K562 (cell line): ENCODE data around the gene KIAA0513. TPM values are rescaled to one million over a fixed set of nuclear protein-coding genes. Genes with fewer than 3 reads are reported as not detected.

ENCODE experiments used
- ATAC-seq: fragments of 200-7000 bp; cut with Tn5 transposase; 3 replicates; pipeline ENCODE4 v1.9.1; 2020; ENCODE audit warnings: moderate library complexity
- BruUV-seq: library from RNA; stranded (reverse); fragments of 400-500 nt; replicated peaks from 2 replicates; lab custom pipeline; 2021; lab: Mats Ljungman, UMichigan
- CTCF ChIA-PET: fragments of 300-600 bp; formaldehyde crosslinking; extraction: SDS; loops from one replicate; lab custom pipeline; 2021; ENCODE audit warnings: low intra/inter-chr PET ratio; lab: Yijun Ruan, JAX
- POLR2A ChIA-PET: fragments of 300-600, 350-650 bp; sonication (Branson Sonifier 250); formaldehyde crosslinking; extraction: SDS; loops from one replicate; lab custom pipeline; 2021; ENCODE audit warnings: antibody characterized with exemption, inconsistent platforms; lab: Yijun Ruan, JAX
- DNase-seq, 4 experiments: peaks; one replicate each; pipeline versions ENCODE4 v3.0.0 to v3.0.0-alpha.2; 2011 to 2018; ENCODE audit warnings: low spot score in 3 of 4, mixed read lengths in 3 of 4; ENCODE audit errors: extremely low read depth in 1 of 4
- FAIRE-seq: peaks from 2 replicates; lab custom pipeline; 2011; peaks lifted over from hg19 to GRCh38; lab: Jason Lieb, UNC
- H2AFZ ChIP-seq: 2 replicates; pipeline ENCODE4 v1.6.0; 2011; ENCODE audit warnings: low read depth, low read length, control low read depth, inconsistent platforms
- H3K27ac ChIP-seq: fragments of 200-600 bp; 3 replicates; pipeline ENCODE4 v1.8.0; 2011; ENCODE audit warnings: low read depth, mild to moderate bottlenecking, control low read depth, inconsistent platforms, low read length, moderate library complexity, mixed read lengths; ENCODE audit errors: extremely low read depth
- H3K27me3 ChIP-seq, 2 experiments: fragments of 300-600 bp in 1 of 2; 2 replicates in 1 of 2; 3 replicates in 1 of 2; pipeline versions ENCODE4 v1.6.0 to v1.8.0; 2011; ENCODE audit warnings: inconsistent platforms in 2 of 2, low read length in 2 of 2, mild to moderate bottlenecking in 1 of 2, mixed read lengths in 1 of 2, moderate library complexity in 1 of 2; ENCODE audit not compliant: control insufficient read depth in 2 of 2, insufficient read depth in 2 of 2
- H3K36me3 ChIP-seq: fragments of 300-600 bp; 3 replicates; pipeline ENCODE4 v1.8.0; 2011; ENCODE audit warnings: mild to moderate bottlenecking, low read length, inconsistent platforms; ENCODE audit not compliant: control insufficient read depth, insufficient read depth
- H3K4me1 ChIP-seq, 2 experiments: fragments of 200-600 bp in 1 of 2; replicated peaks in 1 of 2; 2 replicates in 1 of 2; 3 replicates in 1 of 2; pipeline versions ENCODE4 v1.5.1 to v1.8.0; 2011; ENCODE audit warnings: inconsistent platforms in 2 of 2, low read length in 2 of 2, mild to moderate bottlenecking in 1 of 2, mixed read lengths in 1 of 2, moderate library complexity in 1 of 2; ENCODE audit not compliant: control insufficient read depth in 2 of 2, insufficient read depth in 2 of 2
- H3K4me2 ChIP-seq: 2 replicates; pipeline ENCODE4 v1.6.1; 2011; ENCODE audit warnings: low read length, control low read depth, inconsistent platforms, mixed read lengths; ENCODE audit not compliant: insufficient read depth
- H3K4me3 ChIP-seq: fragments of 200-600 bp; sonication (generic), shearing (Covaris generic); 2 replicates; pipeline ENCODE4 v1.5.1; 2016; ENCODE audit warnings: control low read depth, inconsistent platforms
- H3K79me2 ChIP-seq: fragments of 200-600 bp; 3 replicates; pipeline ENCODE4 v1.8.0; 2011; ENCODE audit warnings: low read length, inconsistent platforms; ENCODE audit not compliant: control insufficient read depth, insufficient read depth
- H3K9ac ChIP-seq, 2 experiments: 2 replicates each; pipeline versions ENCODE4 v1.6.0 to v1.6.1; 2011; ENCODE audit warnings: low read depth in 2 of 2, low read length in 2 of 2, control low read depth in 1 of 2, inconsistent platforms in 1 of 2, mild to moderate bottlenecking in 1 of 2, mixed read lengths in 1 of 2; ENCODE audit not compliant: insufficient read depth in 1 of 2
- H3K9me1 ChIP-seq: one replicate; pipeline ENCODE4 v1.6.0; 2011; ENCODE audit warnings: inconsistent platforms, mild to moderate bottlenecking, low read length, moderate library complexity; ENCODE audit not compliant: control insufficient read depth, insufficient read depth
- H3K9me3 ChIP-seq: replicated peaks from 2 replicates; pipeline ENCODE4 v1.5.1; 2011; ENCODE audit warnings: low read depth, low read length, inconsistent platforms; ENCODE audit not compliant: control insufficient read depth, insufficient read depth
- H4K20me1 ChIP-seq: replicated peaks from 2 replicates; pipeline ENCODE4 v1.6.1; 2011; ENCODE audit warnings: low read length, inconsistent platforms, mixed read lengths; ENCODE audit not compliant: control insufficient read depth, insufficient read depth
- NFIX ChIP-seq: fragments of 250-450 bp; sonication (Bioruptor Pico); IDR thresholded peaks from 2 replicates; pipeline ENCODE4 v1.4.0; 2020; ENCODE audit warnings: low read depth, mild to moderate bottlenecking, moderate library complexity
- PTTG1 ChIP-seq: fragments of 450-650 bp; IDR thresholded peaks from 2 replicates; pipeline ENCODE4 v1.6.1; 2016; ENCODE audit warnings: low read depth, mild to moderate bottlenecking, missing genetic modification characterization, missing compliant biosample characterization
- ZNF263 ChIP-seq: sonication (generic); formaldehyde crosslinking; IDR thresholded peaks from 2 replicates; pipeline ENCODE4 v1.8.0; 2022; ENCODE audit warnings: mild to moderate bottlenecking, missing genetic modification reagents, borderline replicate concordance
- WGBS: fragments of 100-300 bp; shearing (Covaris generic); methylation state at CpG from one replicate; pipeline ENCODE4 v1.1.6; 2016; ENCODE audit warnings: low coverage, mixed read lengths; ENCODE audit not compliant: insufficient coverage; ENCODE audit errors: missing lambda C conversion rate; 5-methylcytosine and 5-hydroxymethylcytosine counted together
- in situ Hi-C: fragments of 300-500 bp; cut with MboI; formaldehyde crosslinking; loops from 4 replicates; pipeline ENCODE4 v1.15.0; 2018; ENCODE audit warnings: inconsistent platforms, mixed read lengths
- intact Hi-C: fragments of 100-400 bp; cut with micrococcal nuclease; formaldehyde crosslinking; loops from 2 replicates; pipeline ENCODE4 v1.14.2; 2022
- polyA plus RNA-seq, 8 experiments: library from polyadenylated mRNA; depleted of rRNA in 4 of 8; stranded (reverse) in 5 of 8; unstranded in 3 of 8; fragments of >200 nt; fragmentation: Nextera tagmentation in 2 of 8; fragmentation: Illumina TruSeq in 1 of 8; extraction: Ambion mirVana in 2 of 8; extraction: Trizol in 1 of 8; gene quantifications; 2 replicates each; pipeline versions ENCODE4 v1.2.1 to v1.2.3, GENCODE V29; 2011 to 2014; ENCODE audit warnings: inconsistent platforms in 1 of 8, missing spikeins in 1 of 8
- total RNA-seq, 7 experiments: library from RNA; depleted of rRNA in 6 of 7; stranded (reverse); fragments of >200 nt in 6 of 7; fragmentation: Illumina TruSeq in 2 of 7; extraction: Trizol in 2 of 7; gene quantifications; 2 replicates each; pipeline versions ENCODE4 v1.2.1 to v1.2.3, GENCODE V29; 2011 to 2021; ENCODE audit warnings: low replicate concordance in 1 of 7

KIAA0513 gene
- total and polyA plus RNA-seq, 9 of the 15 experiments (the other 6 are each of a cell fraction or from before 2014, with no cell fraction given) = 0.18 to 13.7 (median 10.2) TPM

- H3K27me3 ChIP-seq = peaks cover 0 to 37% of the 10 kb centered on the region in 2 experiments; a peak in 3 of 5 replicates
- H3K4me3 ChIP-seq = no peak overlapping the region
- in situ Hi-C loops (loop anchor here (10.0 to 25.0 kb wide), 3 partner anchors 141 to 898 kb away; no protein-coding TSS in a partner anchor), intact Hi-C loops (loop anchor here (2.0 kb wide), 1 partner anchor 59 kb away; no protein-coding TSS in a partner anchor)
- ATAC-seq = peak; percentile 8; the same call in 1 of the 3 replicates
- FAIRE-seq = no peak
- no peak overlapping the region for H2AFZ ChIP-seq
- peak overlapping the region in 1 of 2 experiments; percentile 49; a peak in 2 of 4 replicates for H3K9ac ChIP-seq
- H3K36me3 ChIP-seq = no peaks in the 10 kb centered on the region
- ChIA-PET POLR2A (no interaction called here), CTCF (interaction anchor here (1.3 to 1.6 kb wide), 3 partner anchors 132 to 307 kb away, joined by 4 to 6 read pairs (median 4); no protein-coding TSS in a partner anchor)
- H3K27ac ChIP-seq = no peak overlapping the region
- peaks cover 2 to 29% of the 10 kb centered on the region in 2 experiments; a peak in 2 of 5 replicates for H3K4me1 ChIP-seq
- TF ChIP-seq PTTG1 (tag) (no peak), NFIX (CRISPR knock-in tag) (no peak), ZNF263 (CRISPR knock-in tag) (peak; percentile 66; the same call in 1 of the 2 replicates)
- H3K79me2 ChIP-seq = no peaks in the 10 kb centered on the region
- no peaks in the 10 kb centered on the region for H4K20me1 ChIP-seq
- peaks cover 4% of the 10 kb centered on the region; the same call in 1 of the 2 replicates for H3K9me3 ChIP-seq
- no peaks in the 10 kb centered on the region for H3K9me1 ChIP-seq
- no peak overlapping the region for H3K4me2 ChIP-seq
- no peak for DNase-seq
- WGBS = 19% methylated on average over 13 of the region's 14 CpGs
- no TSS peak for BruUV-seq
Measured at GRCh38 chr16:85113913-85114312, 86.3 kb downstream of the KIAA0513 start.
